ENCODE data around the gene ZNF709. TPM values are rescaled to one million over a fixed set of nuclear protein-coding genes. Genes with fewer than 3 reads are reported as not detected.

The ZNF709 gene
- total RNA-seq, 1 donor from 2014 or later, result 2.8 TPM

GRCh38 chr19:12497032-12497431 lies 12.4 kb upstream of the ZNF709 start:
- no peak for DNase-seq (ENCODE audit: low read depth)
- no peak overlapping the region for H3K4me3 ChIP-seq (ENCODE audit: insufficient read depth, low read depth, low read length)
- peaks cover 4% of the 10 kb centered on the region for H3K4me1 ChIP-seq (ENCODE audit: insufficient read depth, low read length)
- no peak for TF ChIP-seq EZH2 (IDR thresholded peaks at IDR 0.05; ENCODE audit: insufficient read depth, low read length)
- TF ChIP-seq CTCF (IDR thresholded peaks at IDR 0.05; ENCODE audit: insufficient read depth, low read depth, low read length), result no peak
- no peaks in the 10 kb centered on the region for H3K36me3 ChIP-seq (ENCODE audit: insufficient read depth, low read length)
- no peaks in the 10 kb centered on the region for H4K20me1 ChIP-seq (ENCODE audit: insufficient read depth, low read length)
- Mint-ChIP-seq H3K4me3 (ENCODE audit: unreplicated experiment) (peak overlapping the region; percentile 4), H3K27me3 (ENCODE audit: low read depth, unreplicated experiment) (no peaks in the 10 kb centered on the region), H3K4me1 (ENCODE audit: low read depth, unreplicated experiment) (no peaks in the 10 kb centered on the region), H3K9me3 (ENCODE audit: unreplicated experiment) (peaks cover 6% of the 10 kb centered on the region), H3K27ac (ENCODE audit: unreplicated experiment) (no peak overlapping the region), H3K36me3 (ENCODE audit: low read depth, unreplicated experiment) (peaks cover under 1% of the 10 kb centered on the region)
- FAIRE-seq, result no peak
- H3K79me2 ChIP-seq (ENCODE audit: insufficient read depth, low read length), result no peaks in the 10 kb centered on the region
- H3K4me2 ChIP-seq (ENCODE audit: low read length), result no peak overlapping the region
- no peaks in the 10 kb centered on the region for H3K27me3 ChIP-seq (ENCODE audit: insufficient read depth, low read length)
- no peak overlapping the region for H3K27ac ChIP-seq (ENCODE audit: low read depth, low read length)
- no peak overlapping the region for H3K9ac ChIP-seq (ENCODE audit: low read length)
- no peaks in the 10 kb centered on the region for H3K9me3 ChIP-seq (ENCODE audit: insufficient read depth, low read depth, low read length)
- no peak overlapping the region for H2AFZ ChIP-seq (ENCODE audit: low read depth, low read length)

GRCh38 chr19:12496480-12496879 lies 11.9 kb upstream of the ZNF709 start:
- no peaks in the 10 kb centered on the region for H3K27me3 Mint-ChIP-seq (ENCODE audit: low read depth, unreplicated experiment)
- H3K27ac Mint-ChIP-seq (ENCODE audit: unreplicated experiment), result no peak overlapping the region
- Histone ChIP-seq H3K36me3 (ENCODE audit: insufficient read depth, low read length) (no peaks in the 10 kb centered on the region), H3K27ac (ENCODE audit: low read depth, low read length) (no peak overlapping the region), H3K4me2 (ENCODE audit: low read length) (no peak overlapping the region), H3K9ac (ENCODE audit: low read length) (no peak overlapping the region), H3K4me3 (ENCODE audit: insufficient read depth, low read depth, low read length) (no peak overlapping the region), H3K9me3 (ENCODE audit: insufficient read depth, low read depth, low read length) (no peaks in the 10 kb centered on the region), H3K27me3 (ENCODE audit: insufficient read depth, low read length) (no peaks in the 10 kb centered on the region), H3K79me2 (ENCODE audit: insufficient read depth, low read length) (no peaks in the 10 kb centered on the region), H4K20me1 (ENCODE audit: insufficient read depth, low read length) (no peaks in the 10 kb centered on the region), H3K4me1 (ENCODE audit: insufficient read depth, low read length) (peaks cover 4% of the 10 kb centered on the region), H2AFZ (ENCODE audit: low read depth, low read length) (no peak overlapping the region)
- H3K4me1 Mint-ChIP-seq (ENCODE audit: low read depth, unreplicated experiment), result no peaks in the 10 kb centered on the region
- no peak for FAIRE-seq
- TF ChIP-seq CTCF (IDR thresholded peaks at IDR 0.05; ENCODE audit: insufficient read depth, low read depth, low read length) (no peak), EZH2 (IDR thresholded peaks at IDR 0.05; ENCODE audit: insufficient read depth, low read length) (no peak)
- peaks cover 2% of the 10 kb centered on the region for H3K36me3 Mint-ChIP-seq (ENCODE audit: low read depth, unreplicated experiment)
- H3K4me3 Mint-ChIP-seq (ENCODE audit: unreplicated experiment), result no peak overlapping the region
- peaks cover 6% of the 10 kb centered on the region for H3K9me3 Mint-ChIP-seq (ENCODE audit: unreplicated experiment)
- DNase-seq (ENCODE audit: low read depth), result no peak

- Histone ChIP-seq H3K27me3 (ENCODE audit: insufficient read depth, low read length) (no peaks in the 10 kb centered on the region), H3K36me3 (ENCODE audit: insufficient read depth, low read length) (no peaks in the 10 kb centered on the region), H3K9me3 (ENCODE audit: insufficient read depth, low read depth, low read length) (no peaks in the 10 kb centered on the region), H4K20me1 (ENCODE audit: insufficient read depth, low read length) (no peaks in the 10 kb centered on the region), H2AFZ (ENCODE audit: low read depth, low read length) (peak overlapping the region; percentile 91), H3K4me1 (ENCODE audit: insufficient read depth, low read length) (peaks cover 4% of the 10 kb centered on the region), H3K4me2 (ENCODE audit: low read length) (peak overlapping the region; percentile 95), H3K27ac (ENCODE audit: low read depth, low read length) (peak overlapping the region; percentile 24), H3K4me3 (ENCODE audit: insufficient read depth, low read depth, low read length) (peak overlapping the region; percentile 62), H3K9ac (ENCODE audit: low read length) (peak overlapping the region; percentile 76), H3K79me2 (ENCODE audit: insufficient read depth, low read length) (no peaks in the 10 kb centered on the region)
- peak overlapping the region; percentile 80 for H3K4me3 Mint-ChIP-seq (ENCODE audit: unreplicated experiment)
- DNase-seq (ENCODE audit: low read depth), result peak; percentile 78
- H3K27ac Mint-ChIP-seq (ENCODE audit: unreplicated experiment), result peak overlapping the region; percentile 66
- peaks cover 6% of the 10 kb centered on the region for H3K9me3 Mint-ChIP-seq (ENCODE audit: unreplicated experiment)
- H3K36me3 Mint-ChIP-seq (ENCODE audit: low read depth, unreplicated experiment), result peaks cover 2% of the 10 kb centered on the region
- FAIRE-seq, result peak; percentile 39
- H3K27me3 Mint-ChIP-seq (ENCODE audit: low read depth, unreplicated experiment), result no peaks in the 10 kb centered on the region
- H3K4me1 Mint-ChIP-seq (ENCODE audit: low read depth, unreplicated experiment), result no peaks in the 10 kb centered on the region
- no peak for TF ChIP-seq CTCF (IDR thresholded peaks at IDR 0.05; ENCODE audit: insufficient read depth, low read depth, low read length)
- TF ChIP-seq EZH2 (IDR thresholded peaks at IDR 0.05; ENCODE audit: insufficient read depth, low read length), result no peak
Measured at GRCh38 chr19:12495002-12495802, 10.6 kb upstream of the ZNF709 start.

Measured in astrocyte (in vitro differentiated cells and primary cell).